HEK293 (cell line): Measurements from ENCODE around the gene TSSK6.

Experiments used
- CTCF ChIA-PET: fragments of 350-600 bp; formaldehyde crosslinking; extraction: SDS; loops from one replicate; lab custom pipeline; 2021; ENCODE audit warnings: antibody characterized with exemption; lab: Yijun Ruan, JAX
- POLR2A ChIA-PET: fragments of 300-600 bp; formaldehyde crosslinking; extraction: SDS; loops from one replicate; lab custom pipeline; 2020; ENCODE audit warnings: antibody characterized with exemption, inconsistent platforms; lab: Yijun Ruan, JAX
- H3K27ac ChIP-seq: fragments of 200-500 bp; sonication (Bioruptor generic); 2 replicates; pipeline ENCODE4 v1.5.1; 2014; ENCODE audit warnings: low read depth, low read length, control low read depth, inconsistent platforms; ENCODE audit errors: extremely low read depth
- H3K36me3 ChIP-seq, 2 experiments: fragments of 200-500 bp in 1 of 2; sonication (Bioruptor generic) in 1 of 2; 1 replicate in 1 of 2; 2 replicates in 1 of 2; pipeline ENCODE4 v1.5.1; 2014 to 2017; ENCODE audit warnings: inconsistent platforms in 2 of 2, low read length in 2 of 2; ENCODE audit not compliant: control insufficient read depth in 2 of 2, insufficient read depth in 1 of 2
- H3K4me1 ChIP-seq: fragments of 200-500 bp; sonication (Bioruptor generic); 2 replicates; pipeline ENCODE4 v1.5.1; 2014; ENCODE audit warnings: mild to moderate bottlenecking, low read length, inconsistent platforms; ENCODE audit not compliant: control insufficient read depth, insufficient read depth
- H3K4me3 ChIP-seq: 2 replicates; pipeline ENCODE4 v1.5.1; 2011; ENCODE audit warnings: low read depth, mild to moderate bottlenecking, control low read depth, low read length, moderate library complexity
- H3K9me3 ChIP-seq: fragments of 200-500 bp; sonication (Bioruptor generic); 2 replicates; pipeline ENCODE4 v1.5.1; 2014; ENCODE audit warnings: low read depth, low read length, inconsistent platforms; ENCODE audit not compliant: control insufficient read depth, insufficient read depth
- CTCF ChIP-seq: fragments of 450-650 bp; formaldehyde crosslinking; IDR thresholded peaks from 2 replicates; pipeline ENCODE4 v1.5.1; 2016; ENCODE audit warnings: missing biosample characterization, missing genetic modification characterization
- OSR2 ChIP-seq: fragments of 450-650 bp; formaldehyde crosslinking; IDR thresholded peaks from 2 replicates; pipeline ENCODE4 v1.5.1; 2016; ENCODE audit warnings: missing biosample characterization, missing genetic modification characterization
- PRDM1 ChIP-seq: fragments of 450-650 bp; formaldehyde crosslinking; IDR thresholded peaks from 2 replicates; pipeline ENCODE4; 2016; ENCODE audit warnings: missing biosample characterization, missing genetic modification characterization
- ZBTB10 ChIP-seq: fragments of 450-650 bp; formaldehyde crosslinking; IDR thresholded peaks from 2 replicates; pipeline ENCODE4 v1.5.1; 2016; ENCODE audit warnings: missing biosample characterization, missing genetic modification characterization
- ZBTB11 ChIP-seq: fragments of 450-650 bp; formaldehyde crosslinking; conservative IDR thresholded peaks from 2 replicates; pipeline ENCODE4 v1.5.1; 2016; ENCODE audit warnings: low read depth, missing biosample characterization, missing genetic modification characterization
- ZFP41 ChIP-seq: fragments of 450-650 bp; formaldehyde crosslinking; IDR thresholded peaks from 2 replicates; pipeline ENCODE4 v1.5.1; 2016; ENCODE audit warnings: missing biosample characterization, missing genetic modification characterization, borderline replicate concordance
- ZFP69B ChIP-seq: fragments of 450-650 bp; formaldehyde crosslinking; IDR thresholded peaks from 2 replicates; pipeline ENCODE4 v1.5.1; 2016; ENCODE audit warnings: missing biosample characterization, missing genetic modification characterization
- ZIC2 ChIP-seq: fragments of 450-650 bp; formaldehyde crosslinking; IDR thresholded peaks from 2 replicates; pipeline ENCODE4 v1.5.1; 2016; ENCODE audit warnings: missing biosample characterization, missing genetic modification characterization
- ZNF121 ChIP-seq: fragments of 450-650 bp; formaldehyde crosslinking; IDR thresholded peaks from 2 replicates; pipeline ENCODE4 v1.5.1; 2016; ENCODE audit warnings: missing biosample characterization, missing genetic modification characterization
- ZNF140 ChIP-seq: fragments of 450-650 bp; formaldehyde crosslinking; IDR thresholded peaks from 2 replicates; pipeline ENCODE4 v1.5.1; 2016; ENCODE audit warnings: missing biosample characterization, missing genetic modification characterization
- ZNF146 ChIP-seq: fragments of 450-650 bp; formaldehyde crosslinking; IDR thresholded peaks from 2 replicates; pipeline ENCODE4 v1.5.1; 2016; ENCODE audit warnings: missing biosample characterization, missing genetic modification characterization
- ZNF155 ChIP-seq: fragments of 450-650 bp; formaldehyde crosslinking; IDR thresholded peaks from 2 replicates; pipeline ENCODE4 v1.5.1; 2016; ENCODE audit warnings: missing biosample characterization, missing genetic modification characterization
- ZNF214 ChIP-seq: fragments of 450-650 bp; formaldehyde crosslinking; IDR thresholded peaks from 2 replicates; pipeline ENCODE4 v1.5.1; 2017; ENCODE audit warnings: missing biosample characterization, mild to moderate bottlenecking, missing genetic modification characterization, borderline replicate concordance
- ZNF324 ChIP-seq: fragments of 450-650 bp; formaldehyde crosslinking; IDR thresholded peaks from 2 replicates; pipeline ENCODE4 v1.5.1; 2016; ENCODE audit warnings: missing biosample characterization, missing genetic modification characterization
- ZNF341 ChIP-seq: fragments of 450-650 bp; formaldehyde crosslinking; IDR thresholded peaks from 2 replicates; pipeline ENCODE4; 2016; ENCODE audit warnings: low read depth, missing biosample characterization, missing genetic modification characterization
- ZNF362 ChIP-seq: fragments of 450-650 bp; formaldehyde crosslinking; IDR thresholded peaks from 2 replicates; pipeline ENCODE4 v1.5.1; 2016; ENCODE audit warnings: missing biosample characterization, missing genetic modification characterization
- ZNF548 ChIP-seq: fragments of 450-650 bp; formaldehyde crosslinking; IDR thresholded peaks from 2 replicates; pipeline ENCODE4 v1.5.1; 2016; ENCODE audit warnings: missing biosample characterization, missing genetic modification characterization
- ZNF624 ChIP-seq: fragments of 450-650 bp; formaldehyde crosslinking; IDR thresholded peaks from 2 replicates; pipeline ENCODE4 v1.5.1; 2017; ENCODE audit warnings: missing biosample characterization, missing genetic modification characterization

Gene TSSK6

GRCh38 chr19:19523177-19523576, 7.8 kb upstream of the TSSK6 start:
- peaks cover 28 to 63% of the 10 kb centered on the region in 2 experiments for H3K36me3 ChIP-seq
- CTCF ChIA-PET, result interaction anchor here (1.0 to 1.7 kb wide), 2 partner anchors 9 to 31 kb away, joined by 3 to 5 read pairs; no protein-coding TSS in a partner anchor
- no peaks in the 10 kb centered on the region for H3K4me1 ChIP-seq
- TF ChIP-seq ZNF624 (tag by site-specific recombination), result no peak
- TF ChIP-seq ZNF121, result peak; percentile 66
- TF ChIP-seq CTCF (tag by site-specific recombination), result no peak
- no peak for TF ChIP-seq ZNF140 (tag by site-specific recombination)
- no peak for TF ChIP-seq ZIC2 (tag by site-specific recombination)
- no peak overlapping the region for H3K4me3 ChIP-seq
- POLR2A ChIA-PET, result no interaction called here
- H3K27ac ChIP-seq, result no peak overlapping the region
- H3K9me3 ChIP-seq, result no peaks in the 10 kb centered on the region

GRCh38 chr19:19520989-19521388, 5.6 kb upstream of the TSSK6 start:
- peaks cover 29 to 51% of the 10 kb centered on the region in 2 experiments for H3K36me3 ChIP-seq
- CTCF ChIA-PET, result no interaction called here

DNA sequence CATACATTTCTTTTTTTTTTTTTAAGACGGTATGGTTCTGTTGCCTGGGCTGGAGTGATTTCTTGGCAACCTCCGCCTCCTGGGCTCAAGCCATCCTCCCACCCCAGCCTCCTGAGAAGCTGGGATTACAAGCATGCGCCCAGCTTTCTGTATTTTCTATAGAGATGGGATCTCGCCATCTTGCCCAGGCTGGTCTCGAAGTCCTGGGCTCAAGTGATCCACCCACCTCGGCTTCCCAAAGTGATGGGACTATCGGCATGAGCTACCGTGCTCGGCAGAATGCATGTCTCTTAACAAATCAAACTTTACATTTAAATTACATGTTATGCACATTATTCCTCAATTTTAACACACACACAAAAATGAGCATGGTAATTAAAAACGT, 1.9 kb upstream of the TSSK6 start:
- CTCF ChIA-PET, result interaction anchor here (0.6 to 1.0 kb wide), 3 partner anchors 36 to 152 kb away, joined by 3 read pairs; no protein-coding TSS in a partner anchor
- POLR2A ChIA-PET, result interaction anchor here (2.4 kb wide), 1 partner anchor 12 kb away, joined by 6 read pairs; the partner anchor contains the start of gene YJEFN3
- H3K9me3 ChIP-seq, result no peaks in the 10 kb centered on the region
- peaks cover 22 to 30% of the 10 kb centered on the region in 2 experiments for H3K36me3 ChIP-seq
- no peak overlapping the region for H3K27ac ChIP-seq
- no peak overlapping the region for H3K4me3 ChIP-seq
- H3K4me1 ChIP-seq, result no peaks in the 10 kb centered on the region
- TF ChIP-seq ZNF214 (no peak), ZNF155 (no peak), ZNF146 (tag by site-specific recombination) (no peak), ZFP69B (no peak), ZFP41 (no peak), ZBTB11 (tag by site-specific recombination) (no peak), ZNF324 (tag by site-specific recombination) (no peak)

More at GRCh38 chr19:19520989-19521388, 5.6 kb upstream of the TSSK6 start:
- TF ChIP-seq ZNF140 (tag by site-specific recombination) (no peak), ZNF341 (no peak), ZBTB10 (tag by site-specific recombination) (no peak), PRDM1 (tag by site-specific recombination) (0 out of 2 replicates have a peak, but pooled peaks have one; percentile 7), ZNF548 (tag by site-specific recombination) (no peak), OSR2 (tag by site-specific recombination) (no peak), ZNF362 (tag by site-specific recombination) (no peak)
- TF ChIP-seq, all 188 proteins: peak for 1
- H3K4me1 ChIP-seq, result no peaks in the 10 kb centered on the region
- H3K4me3 ChIP-seq, result no peak overlapping the region
- H3K27ac ChIP-seq, result no peak overlapping the region
- POLR2A ChIA-PET, result no interaction called here
- H3K9me3 ChIP-seq, result no peaks in the 10 kb centered on the region
